GM21381 (cell line): ENCODE data around the gene LEKR1.
"Not testable (repeated sequence)": the region's sequence is repeated elsewhere in the genome, so short reads cannot be mapped to it uniquely, and the experiment has no call there.

Experiments
- ATAC-seq: cut with Tn5 transposase; IDR thresholded peaks from one replicate; pipeline ENCODE4 v1.9.1; 2021; ENCODE audit warnings: mild to moderate bottlenecking, moderate library complexity; ENCODE audit not compliant: unreplicated experiment

Gene LEKR1

GRCh38 chr3:156834435-156834834, 8.3 kb downstream of the LEKR1 start:
- no peak for ATAC-seq

- no peak for ATAC-seq
Observed at GRCh38 chr3:156834962-156835535, 8.9 kb downstream of the LEKR1 start.

DNA sequence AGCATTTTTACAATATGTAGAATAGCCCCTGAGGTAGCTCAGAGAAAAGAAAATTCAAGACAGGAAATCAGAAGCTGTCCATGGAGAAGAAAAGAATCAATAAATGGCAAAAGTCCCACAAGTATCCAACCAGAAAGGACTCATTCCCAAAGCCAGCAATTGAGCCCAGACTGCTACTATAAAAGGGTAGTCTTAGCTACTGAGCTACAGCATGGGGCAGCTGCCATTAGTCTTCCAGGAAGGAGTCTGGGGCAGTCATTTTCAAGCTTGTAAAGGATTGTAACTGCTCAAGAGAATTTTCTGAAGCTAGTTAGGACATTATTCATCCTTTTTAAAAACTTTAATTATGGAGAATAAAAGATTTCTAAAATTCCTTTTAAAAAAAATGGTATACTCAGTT, 10.5 kb downstream of the LEKR1 start:
- no peak for ATAC-seq

DNA sequence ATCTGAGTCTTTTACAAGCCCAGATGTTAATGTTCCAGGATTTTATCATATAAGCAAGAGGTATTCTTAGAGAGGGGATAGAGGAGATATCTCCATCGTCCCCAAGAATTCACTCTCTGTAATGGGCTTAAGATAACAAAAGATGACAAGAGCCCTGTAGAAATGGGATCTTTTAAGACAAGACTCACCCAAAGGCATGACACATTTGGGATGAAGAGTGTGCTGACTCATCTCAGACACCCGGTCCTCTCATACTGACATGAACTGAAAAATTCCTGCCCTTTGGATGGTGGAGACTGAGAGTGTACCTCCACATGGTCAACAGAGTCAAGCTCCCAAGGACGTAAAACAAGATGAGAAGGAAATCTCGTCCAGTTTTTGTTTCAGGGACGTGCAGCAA, 11.0 kb downstream of the LEKR1 start:
- no peak for ATAC-seq

DNA sequence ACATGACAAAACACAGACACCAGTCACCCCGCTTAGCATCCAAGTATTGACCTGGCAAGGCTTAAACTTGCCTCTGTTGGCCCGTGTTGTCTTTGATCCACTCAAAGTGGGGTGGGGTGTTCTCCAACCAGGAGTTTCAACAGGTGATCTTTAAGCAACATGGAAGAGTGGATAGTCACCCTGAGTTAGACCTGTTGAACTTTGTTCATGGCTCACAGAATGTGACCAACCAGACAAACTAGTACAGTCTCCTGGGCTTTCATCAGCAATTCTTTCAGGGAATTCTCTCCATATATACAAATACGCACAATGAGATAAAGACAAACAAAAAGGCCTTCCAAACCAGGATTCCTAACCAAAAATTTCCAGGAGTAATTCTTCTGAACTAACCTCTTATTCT, 11.9 kb downstream of the LEKR1 start:
- no peak for ATAC-seq

DNA sequence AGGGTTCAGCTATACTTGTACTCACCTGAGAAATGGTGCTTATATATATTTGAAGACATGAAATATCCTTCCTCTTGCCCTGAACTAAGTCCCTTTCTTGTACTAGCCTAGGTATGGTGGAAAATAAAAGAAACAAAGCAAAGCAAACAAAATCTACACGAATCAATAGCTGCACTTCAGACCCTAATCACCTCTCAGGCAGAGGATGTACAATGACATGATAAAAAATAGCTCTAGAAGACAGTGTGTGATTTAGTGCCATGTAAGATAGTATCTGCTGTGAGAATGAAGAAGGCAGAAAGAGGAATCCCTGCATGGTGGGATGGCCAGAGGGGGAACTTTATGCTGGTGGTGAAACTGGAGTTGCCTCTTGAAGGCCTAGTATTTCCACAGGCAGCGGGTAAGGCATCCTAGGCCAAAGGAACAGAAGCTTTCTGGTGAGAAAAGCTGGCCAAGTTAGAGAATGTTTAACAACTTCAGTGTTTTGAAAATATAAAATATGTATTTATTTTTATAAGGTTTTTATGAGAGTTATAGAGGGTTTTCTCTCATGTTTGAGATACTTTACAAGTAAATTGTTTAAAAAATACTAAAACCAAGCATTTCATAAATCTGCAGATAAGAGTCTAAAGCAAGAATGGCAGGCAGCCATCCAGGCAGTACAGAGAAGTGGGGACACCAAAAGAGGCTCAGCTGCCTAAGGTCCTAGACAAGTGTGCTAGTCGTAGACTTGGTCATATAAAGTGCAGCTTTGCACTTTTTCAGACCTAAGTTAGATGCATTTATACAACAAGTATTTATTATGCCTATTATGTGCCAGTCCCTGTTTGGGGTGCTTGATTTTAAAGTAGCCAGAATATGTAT, 14.9 kb downstream of the LEKR1 start:
- ATAC-seq = no peak

GRCh38 chr3:156843071-156843808, 17.1 kb downstream of the LEKR1 start:
- ATAC-seq = no peak

GRCh38 chr3:156847752-156848448, 21.7 kb downstream of the LEKR1 start:
- ATAC-seq = no peak

DNA sequence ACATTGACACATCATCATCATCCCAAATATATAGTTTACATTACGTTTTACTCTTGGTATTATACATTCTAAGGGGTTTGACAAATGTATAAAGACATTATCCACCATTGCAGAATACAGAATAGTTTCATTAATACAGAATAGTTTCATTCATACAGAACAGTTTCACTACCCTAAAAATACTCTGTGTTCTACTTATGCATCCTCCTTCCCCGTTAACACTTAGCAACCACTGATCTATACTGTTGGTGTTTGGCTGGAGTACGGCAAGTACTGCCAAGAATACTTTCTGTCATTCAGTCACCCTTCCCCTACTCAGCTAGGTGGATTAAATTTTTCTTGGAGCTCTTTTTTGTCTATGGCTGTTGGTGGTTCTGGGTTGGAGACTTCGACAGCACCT, 33.4 kb downstream of the LEKR1 start:
- ATAC-seq = peak; percentile 98

GRCh38 chr3:156860873-156861272, 34.7 kb downstream of the LEKR1 start:
- ATAC-seq = no peak

DNA sequence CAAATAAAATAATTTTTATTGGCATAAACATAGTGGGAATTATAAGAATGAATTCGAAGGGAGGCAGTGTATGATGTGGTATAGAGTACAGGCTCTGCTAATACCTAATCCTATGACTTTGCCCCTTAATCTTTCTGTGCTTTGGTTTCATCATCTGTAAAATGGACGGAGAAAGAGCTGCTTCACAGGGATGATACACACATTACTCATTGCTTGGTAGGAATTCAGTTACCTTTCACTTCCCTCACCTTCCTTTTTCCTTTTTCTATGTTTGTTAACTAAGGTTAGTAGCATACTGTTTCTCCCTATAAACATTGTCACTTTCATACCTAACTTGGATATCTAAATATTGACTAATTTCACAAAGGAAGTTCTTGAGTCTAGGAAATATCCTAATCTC, 36.2 kb downstream of the LEKR1 start:
- ATAC-seq = no peak

DNA sequence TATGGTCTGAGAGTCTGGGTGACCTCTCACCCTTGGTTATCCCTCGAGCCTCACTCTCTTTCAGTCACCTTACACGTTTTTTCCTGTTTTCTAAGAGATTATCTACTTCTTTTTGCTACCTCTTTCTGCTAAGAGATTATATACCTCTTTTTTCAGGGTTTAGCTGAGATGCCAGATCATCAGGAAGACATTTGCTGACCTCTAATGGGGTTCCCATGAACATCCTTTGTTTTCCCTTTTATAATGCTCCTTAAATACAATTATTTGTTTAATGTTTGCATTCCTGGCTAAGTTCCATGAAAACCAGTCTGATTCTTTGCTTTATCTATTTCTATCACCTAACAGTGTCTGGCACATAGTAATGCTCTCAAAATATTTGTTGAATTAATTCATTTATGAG, 39.6 kb downstream of the LEKR1 start:
- ATAC-seq = no peak

GRCh38 chr3:156867174-156867573, 41.0 kb downstream of the LEKR1 start:
- no peak for ATAC-seq

DNA sequence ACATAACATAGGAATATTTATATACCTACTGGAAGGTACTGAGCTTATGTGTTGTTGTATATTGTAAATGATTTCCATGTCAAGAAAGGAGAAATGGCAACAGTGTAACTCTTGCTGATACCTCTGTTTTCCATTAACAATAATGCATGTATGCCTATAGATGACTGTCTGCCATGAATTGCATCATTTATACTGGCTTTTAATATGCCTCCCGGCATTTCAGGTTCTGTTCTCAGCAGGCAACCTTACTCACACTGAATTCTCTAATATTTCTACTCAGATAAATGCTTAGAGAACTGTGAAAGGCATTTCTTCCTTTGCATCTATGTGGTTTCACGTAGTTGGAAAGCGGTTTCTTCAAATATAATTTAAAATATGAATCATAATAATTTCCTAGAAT, 41.8 kb downstream of the LEKR1 start:
- ATAC-seq = no peak

DNA sequence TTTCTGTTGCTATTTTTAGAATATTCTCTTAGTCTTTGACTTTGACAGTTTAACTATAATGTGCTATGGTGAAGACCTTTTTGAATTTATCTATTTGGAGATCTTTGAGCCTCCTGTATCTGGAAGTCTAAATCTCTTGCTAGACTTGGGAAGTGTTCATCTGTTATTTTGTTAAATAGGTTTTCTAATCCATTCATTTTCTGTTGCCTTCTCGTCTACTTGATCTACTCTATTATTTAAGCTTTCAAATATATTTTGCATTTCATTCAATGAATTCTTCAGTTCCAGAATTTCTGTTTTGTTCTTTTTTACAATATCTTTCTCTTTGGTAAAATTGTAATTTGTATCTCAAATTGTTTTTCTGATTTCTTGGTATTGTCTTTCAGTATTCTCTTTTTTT, 47.8 kb downstream of the LEKR1 start:
- ATAC-seq = no peak

DNA sequence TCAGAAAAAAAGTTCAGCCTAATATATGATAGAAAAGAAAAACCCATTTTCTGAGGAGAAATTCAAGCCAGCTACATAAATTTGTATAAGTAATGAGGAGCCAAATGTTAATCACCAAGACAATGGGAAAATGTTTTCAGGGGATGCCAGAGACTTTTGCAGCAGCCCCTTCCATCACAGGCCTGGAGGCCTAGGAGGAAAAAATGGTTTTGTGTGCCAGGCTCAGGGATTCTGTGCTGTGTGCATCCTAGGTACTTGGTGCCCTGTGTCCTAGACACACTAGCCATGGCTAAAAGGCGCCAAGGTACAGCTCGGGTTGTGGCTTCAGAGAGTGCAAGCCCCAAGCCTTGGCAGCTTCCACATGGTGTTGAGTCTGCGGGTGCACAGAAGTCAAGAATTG, 53.3 kb downstream of the LEKR1 start:
- not testable (repeated sequence) for ATAC-seq

- no peak for ATAC-seq
Observed at GRCh38 chr3:156885761-156886160, 59.6 kb downstream of the LEKR1 start.

DNA sequence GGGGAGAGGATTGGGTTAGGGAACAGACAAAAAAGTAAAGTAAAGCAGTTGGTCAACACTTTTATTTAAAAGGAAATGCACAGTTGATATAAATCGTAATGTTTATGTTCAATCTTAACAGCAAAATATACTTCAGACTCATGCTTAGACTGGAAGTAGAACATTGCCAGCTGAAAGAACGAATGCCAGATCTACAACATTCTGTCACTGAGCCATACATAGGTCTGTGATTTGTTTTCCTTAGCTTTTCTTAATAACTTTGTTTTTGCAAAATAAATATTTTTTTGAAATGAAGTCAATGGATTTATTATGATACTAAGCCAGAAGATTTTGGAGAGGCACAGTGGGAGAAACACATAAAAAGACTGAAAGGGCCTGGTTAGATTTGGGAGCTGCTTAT, 62.0 kb downstream of the LEKR1 start:
- ATAC-seq = no peak

GRCh38 chr3:156888576-156888975, 62.4 kb downstream of the LEKR1 start:
- ATAC-seq = no peak

GRCh38 chr3:156892701-156893100, 66.5 kb downstream of the LEKR1 start:
- ATAC-seq = no peak

- not testable (repeated sequence) for ATAC-seq
Observed at GRCh38 chr3:156895374-156895773, 69.2 kb downstream of the LEKR1 start.
